HCT116 (cell line): ENCODE measurements around the gene WDR64.

Experiments
- EGR1 ChIP-seq: IDR thresholded peaks from 2 replicates; pipeline ENCODE4 v1.6.1; 2012; ENCODE audit warnings: low read depth
- EZH2 ChIP-seq: fragments of 200-600 bp; sonication (generic); IDR thresholded peaks from 2 replicates; pipeline ENCODE4 v1.6.1; 2017; ENCODE audit warnings: antibody characterized with exemption, mixed run types
- MAX ChIP-seq: IDR thresholded peaks from 2 replicates; pipeline ENCODE4 v1.6.1; 2012
- POLR2A ChIP-seq: IDR thresholded peaks from 2 replicates; pipeline ENCODE4 v1.7.0; 2011; ENCODE audit warnings: borderline replicate concordance; ENCODE audit not compliant: insufficient read depth, insufficient read length; ENCODE audit errors: extremely low read depth
- POLR2AphosphoS5 ChIP-seq: IDR thresholded peaks from 2 replicates; pipeline ENCODE4 v1.6.1; 2011; ENCODE audit warnings: mild to moderate bottlenecking, low read depth, low read length, moderate library complexity
- RAD21 ChIP-seq: IDR thresholded peaks from 2 replicates; pipeline ENCODE4 v1.6.1; 2012; ENCODE audit warnings: low read depth, mild to moderate bottlenecking
- SIN3A ChIP-seq: IDR thresholded peaks from 2 replicates; pipeline ENCODE4 v1.6.1; 2012; ENCODE audit warnings: low read depth
- TCF7L2 ChIP-seq: IDR thresholded peaks from 2 replicates; pipeline ENCODE4 v1.7.0; 2011; ENCODE audit warnings: borderline replicate concordance, inconsistent platforms; ENCODE audit not compliant: insufficient read depth, insufficient read length; ENCODE audit errors: extremely low read depth
- TF ChIP-seq, protein P1 (sequence below): IDR thresholded peaks from 2 replicates; pipeline ENCODE4 v1.6.1; 2012
- TF ChIP-seq, protein P2 (sequence below), 3 experiments: fragments of 200-600 bp in 1 of 3; sonication (generic) in 1 of 3; IDR thresholded peaks in 2 of 3; conservative IDR thresholded peaks in 1 of 3; 2 replicates each; pipeline ENCODE4 v1.5.1; 2012 to 2017; ENCODE audit warnings: low read depth in 2 of 3, low read length in 2 of 3, antibody characterized with exemption in 1 of 3, borderline replicate concordance in 1 of 3, control low read depth in 1 of 3, mild to moderate bottlenecking in 1 of 3, mixed read lengths in 1 of 3, mixed run types in 1 of 3, moderate library complexity in 1 of 3; ENCODE audit not compliant: insufficient read depth in 1 of 3
- TF ChIP-seq, protein P3 (sequence below): IDR thresholded peaks from 2 replicates; pipeline ENCODE4 v1.6.1; 2011; ENCODE audit warnings: mild to moderate bottlenecking, low read length, moderate library complexity; ENCODE audit not compliant: insufficient replicate concordance; ENCODE audit errors: extremely low read depth

GRCh38 chr1:241724741-241725356 is 72.8 kb downstream of the WDR64 start:
- TF ChIP-seq, protein P1, sequence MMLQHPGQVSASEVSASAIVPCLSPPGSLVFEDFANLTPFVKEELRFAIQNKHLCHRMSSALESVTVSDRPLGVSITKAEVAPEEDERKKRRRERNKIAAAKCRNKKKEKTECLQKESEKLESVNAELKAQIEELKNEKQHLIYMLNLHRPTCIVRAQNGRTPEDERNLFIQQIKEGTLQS = no peak
- TF ChIP-seq POLR2AphosphoS5 (no peak), RAD21 (no peak), SIN3A (no peak), POLR2A (no peak), EZH2 (no peak), MAX (no peak), TCF7L2 (no peak), EGR1 (no peak)
- TF ChIP-seq, protein P2, sequence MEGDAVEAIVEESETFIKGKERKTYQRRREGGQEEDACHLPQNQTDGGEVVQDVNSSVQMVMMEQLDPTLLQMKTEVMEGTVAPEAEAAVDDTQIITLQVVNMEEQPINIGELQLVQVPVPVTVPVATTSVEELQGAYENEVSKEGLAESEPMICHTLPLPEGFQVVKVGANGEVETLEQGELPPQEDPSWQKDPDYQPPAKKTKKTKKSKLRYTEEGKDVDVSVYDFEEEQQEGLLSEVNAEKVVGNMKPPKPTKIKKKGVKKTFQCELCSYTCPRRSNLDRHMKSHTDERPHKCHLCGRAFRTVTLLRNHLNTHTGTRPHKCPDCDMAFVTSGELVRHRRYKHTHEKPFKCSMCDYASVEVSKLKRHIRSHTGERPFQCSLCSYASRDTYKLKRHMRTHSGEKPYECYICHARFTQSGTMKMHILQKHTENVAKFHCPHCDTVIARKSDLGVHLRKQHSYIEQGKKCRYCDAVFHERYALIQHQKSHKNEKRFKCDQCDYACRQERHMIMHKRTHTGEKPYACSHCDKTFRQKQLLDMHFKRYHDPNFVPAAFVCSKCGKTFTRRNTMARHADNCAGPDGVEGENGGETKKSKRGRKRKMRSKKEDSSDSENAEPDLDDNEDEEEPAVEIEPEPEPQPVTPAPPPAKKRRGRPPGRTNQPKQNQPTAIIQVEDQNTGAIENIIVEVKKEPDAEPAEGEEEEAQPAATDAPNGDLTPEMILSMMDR (IDR thresholded peaks at IDR 0.05 in 2 of 3, conservative IDR thresholded peaks at IDR 0.05 in 1 of 3; ENCODE audit: borderline replicate concordance in 1 of 3, insufficient read depth in 1 of 3, low read depth in 2 of 3, low read length in 2 of 3) = no peak
- TF ChIP-seq, protein P3, sequence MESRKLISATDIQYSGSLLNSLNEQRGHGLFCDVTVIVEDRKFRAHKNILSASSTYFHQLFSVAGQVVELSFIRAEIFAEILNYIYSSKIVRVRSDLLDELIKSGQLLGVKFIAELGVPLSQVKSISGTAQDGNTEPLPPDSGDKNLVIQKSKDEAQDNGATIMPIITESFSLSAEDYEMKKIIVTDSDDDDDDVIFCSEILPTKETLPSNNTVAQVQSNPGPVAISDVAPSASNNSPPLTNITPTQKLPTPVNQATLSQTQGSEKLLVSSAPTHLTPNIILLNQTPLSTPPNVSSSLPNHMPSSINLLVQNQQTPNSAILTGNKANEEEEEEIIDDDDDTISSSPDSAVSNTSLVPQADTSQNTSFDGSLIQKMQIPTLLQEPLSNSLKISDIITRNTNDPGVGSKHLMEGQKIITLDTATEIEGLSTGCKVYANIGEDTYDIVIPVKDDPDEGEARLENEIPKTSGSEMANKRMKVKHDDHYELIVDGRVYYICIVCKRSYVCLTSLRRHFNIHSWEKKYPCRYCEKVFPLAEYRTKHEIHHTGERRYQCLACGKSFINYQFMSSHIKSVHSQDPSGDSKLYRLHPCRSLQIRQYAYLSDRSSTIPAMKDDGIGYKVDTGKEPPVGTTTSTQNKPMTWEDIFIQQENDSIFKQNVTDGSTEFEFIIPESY = no peak
